IMR-90 (cell line): Measurements from ENCODE around the gene MAP10. TPM values are rescaled to one million over a fixed set of nuclear protein-coding genes. Genes with fewer than 3 reads are reported as not detected.

Experiments used
- ATAC-seq: fragments of 200-7000 bp; cut with Tn5 transposase; 2 replicates; pipeline ENCODE4 v1.9.1; 2020; ENCODE audit warnings: low read depth, mild to moderate bottlenecking, moderate library complexity
- BruUV-seq: library from RNA; stranded (reverse); fragments of 400-500 nt; replicated peaks from 2 replicates; lab custom pipeline; 2021; lab: Mats Ljungman, UMichigan
- CTCF ChIA-PET: fragments of 300-600 bp; formaldehyde crosslinking; extraction: SDS; loops from one replicate; lab custom pipeline; 2021; ENCODE audit warnings: antibody characterized with exemption; lab: Yijun Ruan, JAX
- POLR2A ChIA-PET: fragments of 300-600 bp; sonication (Branson Sonifier 250); formaldehyde crosslinking; loops from one replicate; lab custom pipeline; 2022; ENCODE audit warnings: antibody characterized with exemption; ENCODE audit not compliant: unreplicated experiment; lab: Charles Lee
- DNase-seq: peaks from one replicate; pipeline ENCODE4 v3.0.0; 2013
- H2AFZ ChIP-seq: replicated peaks from 2 replicates; pipeline ENCODE3; 2013; ENCODE audit warnings: low read length, mild to moderate bottlenecking; ENCODE audit not compliant: poor library complexity
- H2AK5ac ChIP-seq: 2 replicates; pipeline ENCODE4 v1.6.1; 2013; ENCODE audit warnings: low read depth, low read length, inconsistent platforms
- H2AK9ac ChIP-seq: replicated peaks from 2 replicates; pipeline ENCODE3; 2013; ENCODE audit warnings: mild to moderate bottlenecking, low read depth, low read length, moderate library complexity; ENCODE audit not compliant: poor library complexity
- H2BK120ac ChIP-seq: 2 replicates; pipeline ENCODE4 v1.6.1; 2013; ENCODE audit warnings: low read depth, low read length, inconsistent platforms
- H2BK15ac ChIP-seq: 3 replicates; pipeline ENCODE4 v1.6.1; 2013; ENCODE audit warnings: low read depth, low read length, inconsistent platforms
- H2BK20ac ChIP-seq: 2 replicates; pipeline ENCODE4 v1.6.1; 2013; ENCODE audit warnings: low read depth, mild to moderate bottlenecking, inconsistent platforms, low read length, moderate library complexity
- H2BK5ac ChIP-seq: 2 replicates; pipeline ENCODE4 v1.6.1; 2013; ENCODE audit warnings: mild to moderate bottlenecking, low read depth, low read length, inconsistent platforms; ENCODE audit not compliant: poor library complexity, severe bottlenecking
- H3K14ac ChIP-seq: replicated peaks from 2 replicates; pipeline ENCODE4 v1.6.1; 2013; ENCODE audit warnings: low read depth, low read length, inconsistent platforms
- H3K18ac ChIP-seq: 2 replicates; pipeline ENCODE4 v1.6.1; 2013; ENCODE audit warnings: low read depth, low read length, control low read depth
- H3K23ac ChIP-seq: 2 replicates; pipeline ENCODE4 v1.6.1; 2013; ENCODE audit warnings: low read depth, low read length, inconsistent platforms
- H3K27ac ChIP-seq: 2 replicates; pipeline ENCODE4 v1.5.1; 2013; ENCODE audit warnings: mild to moderate bottlenecking, control low read depth, low read length; ENCODE audit not compliant: insufficient read depth
- H3K27me3 ChIP-seq: 2 replicates; pipeline ENCODE4 v1.6.1; 2013; ENCODE audit warnings: low read length; ENCODE audit not compliant: control insufficient read depth, insufficient read depth
- H3K36me3 ChIP-seq: 2 replicates; pipeline ENCODE4 v1.6.1; 2013; ENCODE audit warnings: low read length, mixed read lengths; ENCODE audit not compliant: control insufficient read depth, insufficient read depth
- H3K4ac ChIP-seq: 2 replicates; pipeline ENCODE4 v1.6.1; 2013; ENCODE audit warnings: low read depth, low read length, inconsistent platforms
- H3K4me1 ChIP-seq: 2 replicates; pipeline ENCODE4 v1.6.1; 2013; ENCODE audit warnings: low read length, mixed read lengths; ENCODE audit not compliant: control insufficient read depth, insufficient read depth
- H3K4me2 ChIP-seq: 2 replicates; pipeline ENCODE4 v1.6.1; 2013; ENCODE audit warnings: low read depth, mild to moderate bottlenecking, control low read depth, low read length, moderate library complexity
- H3K4me3 ChIP-seq: 2 replicates; pipeline ENCODE4 v1.5.1; 2013; ENCODE audit warnings: low read depth, mild to moderate bottlenecking, control low read depth, low read length, moderate library complexity; ENCODE audit not compliant: insufficient read depth
- H3K56ac ChIP-seq: 2 replicates; pipeline ENCODE4 v1.6.1; 2013; ENCODE audit warnings: low read length, inconsistent platforms; ENCODE audit not compliant: insufficient read depth; ENCODE audit errors: extremely low read depth
- H3K79me1 ChIP-seq, 2 experiments: 2 replicates each; pipeline ENCODE4 v1.6.1; 2013; ENCODE audit warnings: low read length in 2 of 2, inconsistent platforms in 1 of 2, low read depth in 1 of 2
- H3K9ac ChIP-seq: 2 replicates; pipeline ENCODE4 v1.6.1; 2013; ENCODE audit warnings: low read depth, low read length, control low read depth
- H3K9me1 ChIP-seq: 2 replicates; pipeline ENCODE4 v1.6.1; 2013; ENCODE audit warnings: low read length, inconsistent platforms; ENCODE audit not compliant: insufficient read depth
- H3K9me3 ChIP-seq: 2 replicates; pipeline ENCODE4 v1.6.1; 2013; ENCODE audit warnings: low read length; ENCODE audit not compliant: control insufficient read depth, insufficient read depth
- H4K20me1 ChIP-seq: 2 replicates; pipeline ENCODE4 v1.6.1; 2013; ENCODE audit warnings: low read length, inconsistent platforms; ENCODE audit not compliant: insufficient read depth
- H4K5ac ChIP-seq: 2 replicates; pipeline ENCODE4 v1.6.1; 2013; ENCODE audit warnings: mild to moderate bottlenecking, low read depth, low read length, control low read depth
- H4K8ac ChIP-seq, 2 experiments: 2 replicates each; pipeline ENCODE4 v1.6.1; 2013; ENCODE audit warnings: low read depth in 2 of 2, low read length in 2 of 2, control low read depth in 1 of 2, inconsistent platforms in 1 of 2
- H4K91ac ChIP-seq: 2 replicates; pipeline ENCODE4 v1.6.1; 2013; ENCODE audit warnings: low read depth, low read length, inconsistent platforms; ENCODE audit not compliant: insufficient read depth
- BHLHE40 ChIP-seq: fragments of 150-350 bp; IDR thresholded peaks from 2 replicates; pipeline ENCODE4 v1.6.1; 2016; ENCODE audit warnings: mild to moderate bottlenecking, low read depth, low read length
- CEBPB ChIP-seq: IDR thresholded peaks from 2 replicates; pipeline ENCODE4 v1.6.1; 2012; ENCODE audit warnings: low read depth, low read length, improper control_type of control experiment
- CHD1 ChIP-seq: IDR thresholded peaks from 2 replicates; pipeline ENCODE4 v1.6.1; 2012; ENCODE audit warnings: low read depth, low read length, improper control_type of control experiment
- CTCF ChIP-seq: conservative IDR thresholded peaks from 2 replicates; pipeline ENCODE4 v1.5.1; 2012; ENCODE audit warnings: mild to moderate bottlenecking, low read depth, low read length, improper control_type of control experiment
- ELK1 ChIP-seq: fragments of 150-350 bp; IDR thresholded peaks from 2 replicates; pipeline ENCODE4 v1.6.1; 2016; ENCODE audit warnings: low read depth, mild to moderate bottlenecking, low read length, moderate library complexity, borderline replicate concordance
- MAZ ChIP-seq: IDR thresholded peaks from 2 replicates; pipeline ENCODE4 v1.6.1; 2012; ENCODE audit warnings: low read depth, mild to moderate bottlenecking, low read length, improper control_type of control experiment, moderate library complexity, borderline replicate concordance
- MXI1 ChIP-seq: IDR thresholded peaks from 2 replicates; pipeline ENCODE4 v1.6.1; 2012; ENCODE audit warnings: low read depth, mild to moderate bottlenecking, low read length, moderate library complexity, borderline replicate concordance
- NFE2L2 ChIP-seq: fragments of 150-350 bp; IDR thresholded peaks from 2 replicates; pipeline ENCODE4 v1.6.1; 2016; ENCODE audit warnings: low read depth, mild to moderate bottlenecking, low read length
- POLR2A ChIP-seq: IDR thresholded peaks from 2 replicates; pipeline ENCODE4 v1.6.1; 2012; ENCODE audit warnings: mild to moderate bottlenecking, low read depth, low read length
- RAD21 ChIP-seq: IDR thresholded peaks from 2 replicates; pipeline ENCODE4 v1.6.1; 2012; ENCODE audit warnings: low read length, improper control_type of control experiment
- RCOR1 ChIP-seq: IDR thresholded peaks from 2 replicates; pipeline ENCODE4 v1.6.1; 2012; ENCODE audit warnings: mild to moderate bottlenecking, low read length, improper control_type of control experiment; ENCODE audit not compliant: insufficient replicate concordance
- RFX5 ChIP-seq: IDR thresholded peaks from 2 replicates; pipeline ENCODE4 v1.8.0; 2012; ENCODE audit warnings: low read depth, mild to moderate bottlenecking, low read length, moderate library complexity
- SMC3 ChIP-seq: fragments of 150-350 bp; IDR thresholded peaks from 2 replicates; pipeline ENCODE4 v1.6.1; 2016; ENCODE audit warnings: low read depth, mild to moderate bottlenecking, antibody characterized with exemption, low read length, moderate library complexity
- USF2 ChIP-seq: fragments of 150-350 bp; IDR thresholded peaks from 2 replicates; pipeline ENCODE4 v1.6.1; 2017; ENCODE audit warnings: mild to moderate bottlenecking, antibody characterized with exemption, low read length, low read depth
- dilution Hi-C: fragments of 300-500 bp; cut with HindIII; formaldehyde crosslinking; loops from one replicate; pipeline ENCODE4 v1.14.3; 2018; ENCODE audit warnings: low sequenced_read_pairs; ENCODE audit not compliant: unreplicated experiment
- in situ Hi-C: fragments of 300-500 bp; cut with MboI; formaldehyde crosslinking; loops from 3 replicates; pipeline ENCODE4 v1.14.3; 2019; ENCODE audit warnings: low sequenced_read_pairs, inconsistent platforms, mixed read lengths
- intact Hi-C: fragments of 100-400 bp; cut with micrococcal nuclease; formaldehyde crosslinking; loops from 2 replicates; pipeline ENCODE4 v1.10.0; 2022
- polyA plus RNA-seq, 3 experiments: library from polyadenylated mRNA; depleted of rRNA; stranded (reverse); fragments of >200 nt; gene quantifications; 2 replicates each; pipeline ENCODE4 v1.2.3, GENCODE V29; 2012; ENCODE audit warnings: low replicate concordance in 1 of 3
- total RNA-seq: library from RNA; depleted of rRNA; stranded (reverse); fragments of >200 nt; gene quantifications from 2 replicates; pipeline ENCODE4 v1.2.3, GENCODE V29; 2012

Gene MAP10
- total and polyA plus RNA-seq, 2 of the 4 experiments (the other 2 are of a cell fraction) = 1.0 to 1.1 TPM

GRCh38 chr1:232789651-232790050, 15.6 kb upstream of the MAP10 start:
- Histone ChIP-seq H4K20me1 (no peaks in the 10 kb centered on the region), H3K36me3 (no peaks in the 10 kb centered on the region), H3K79me1 (no peaks in the 10 kb centered on the region), H4K91ac (no peak overlapping the region), H3K9me3 (no peaks in the 10 kb centered on the region), H3K4me3 (no peak overlapping the region), H4K8ac (no peak overlapping the region), H3K9me1 (peaks cover 4% of the 10 kb centered on the region), H3K23ac (no peak overlapping the region), H2AK9ac (no peak overlapping the region), H3K4me2 (no peak overlapping the region), H3K4me1 (peaks cover 4% of the 10 kb centered on the region), H2BK20ac (no peak overlapping the region), H2AK5ac (no peak overlapping the region), H2BK5ac (no peak overlapping the region), H3K27me3 (no peaks in the 10 kb centered on the region), H2AFZ (no peak overlapping the region), H3K4ac (no peak overlapping the region), H3K18ac (no peak overlapping the region), H2BK120ac (no peak overlapping the region), H3K9ac (no peak overlapping the region), H3K14ac (no peak overlapping the region), H3K56ac (no peak overlapping the region), H4K5ac (no peak overlapping the region), H2BK15ac (no peak overlapping the region), H3K27ac (no peak overlapping the region)
- ChIA-PET POLR2A (no interaction called here), CTCF (no interaction called here)
- dilution Hi-C loops = no loop called here
- intact Hi-C loops = loop anchor here (5.0 kb wide), 1 partner anchor 152 kb away; no protein-coding TSS in a partner anchor
- BruUV-seq = no TSS peak
- in situ Hi-C loops = no loop called here
- no peak for DNase-seq
- TF ChIP-seq MXI1 (no peak), BHLHE40 (no peak), CTCF (no peak), USF2 (no peak), POLR2A (no peak), CEBPB (no peak), SMC3 (no peak), RCOR1 (no peak), RFX5 (no peak), RAD21 (no peak), MAZ (no peak), NFE2L2 (no peak), ELK1 (no peak), CHD1 (no peak)
- no peak for ATAC-seq
